IPS DF 4.7 (cell line): ENCODE data around the gene CLEC3B.

Experiments
- DNase-seq: peaks from one replicate; pipeline ENCODE4 v3.0.0-alpha.2; 2013; ENCODE audit warnings: low spot score; ENCODE audit errors: extremely low read depth

Gene CLEC3B

DNA sequence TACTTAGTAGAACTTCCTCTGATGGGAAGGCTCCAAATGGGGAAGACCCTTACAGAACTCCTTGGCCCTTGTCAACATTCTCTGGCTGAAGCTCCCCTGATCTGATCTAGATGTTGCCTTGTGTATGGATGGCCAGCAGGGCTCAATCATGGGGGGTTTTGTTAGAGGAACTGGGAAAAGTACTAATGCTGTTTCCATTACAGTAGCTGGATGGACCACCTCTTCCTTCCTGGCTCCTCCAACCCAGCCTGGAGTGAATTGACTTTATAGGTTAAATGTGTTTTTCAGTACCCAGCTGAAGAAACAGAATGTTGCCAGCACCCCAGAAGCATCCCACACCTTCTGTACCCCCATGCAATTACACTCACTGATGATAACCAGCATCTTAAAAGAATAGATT is 22.7 kb upstream of the CLEC3B start:
- DNase-seq = no peak

DNA sequence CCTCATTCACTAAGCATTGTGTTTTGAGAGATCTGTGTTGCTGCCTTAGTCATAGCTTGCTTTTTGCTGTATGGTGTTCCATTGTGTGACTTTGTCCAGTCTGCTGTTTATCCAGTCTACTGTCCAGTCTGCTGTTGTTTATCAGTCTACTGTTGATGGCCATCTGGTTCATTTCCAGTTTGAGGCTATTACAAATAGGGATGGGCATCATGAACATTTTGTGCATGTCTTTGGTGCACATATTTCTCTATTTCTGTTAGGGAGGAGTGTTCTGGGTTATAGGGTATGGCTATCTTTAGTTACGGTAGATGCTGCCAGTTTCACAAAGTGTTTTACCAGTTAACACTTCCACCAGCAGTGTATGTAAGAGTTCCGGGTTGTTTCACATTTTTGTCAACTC is 22.2 kb upstream of the CLEC3B start:
- DNase-seq = no peak

- DNase-seq = no peak
Observed at GRCh38 chr3:45007091-45007490, 19.0 kb upstream of the CLEC3B start.

- DNase-seq = no peak
Observed at GRCh38 chr3:45008117-45008516, 18.0 kb upstream of the CLEC3B start.

GRCh38 chr3:45009868-45010267 is 16.2 kb upstream of the CLEC3B start:
- no peak for DNase-seq

DNA sequence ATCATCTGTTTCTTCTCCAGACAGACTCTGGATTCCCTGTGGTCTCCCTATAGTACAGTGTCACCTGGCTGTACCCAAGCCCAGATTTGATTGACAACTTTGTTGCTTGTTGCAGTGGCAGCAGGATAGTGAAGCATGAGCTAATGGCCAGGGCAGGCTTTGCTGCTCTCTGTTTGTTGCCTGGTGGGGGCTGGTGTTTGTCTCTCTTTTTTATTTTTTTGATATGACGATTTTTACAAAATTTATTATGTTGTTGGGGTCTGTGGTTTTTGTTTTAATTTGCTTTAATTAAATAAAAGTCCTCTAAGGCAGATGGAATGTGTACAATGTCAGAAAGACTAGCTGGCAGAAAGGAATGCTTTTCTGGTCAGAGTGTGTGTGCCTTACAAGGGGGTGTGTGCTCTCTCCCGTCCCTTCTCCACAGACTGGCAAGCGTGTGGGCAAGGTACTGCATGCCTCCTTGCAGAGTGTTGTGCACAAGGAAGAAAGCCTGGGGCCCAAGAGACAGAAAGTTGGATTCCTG is 15.2 kb upstream of the CLEC3B start:
- DNase-seq = no peak

- DNase-seq = no peak
Observed at GRCh38 chr3:45011756-45012508, 14.2 kb upstream of the CLEC3B start.

- no peak for DNase-seq
Observed at GRCh38 chr3:45012577-45012976, 13.5 kb upstream of the CLEC3B start.

- no peak for DNase-seq
Observed at GRCh38 chr3:45016916-45017315, 9.2 kb upstream of the CLEC3B start.

- no peak for DNase-seq
Observed at GRCh38 chr3:45017821-45018220, 8.3 kb upstream of the CLEC3B start.

- DNase-seq = no peak
Observed at GRCh38 chr3:45020534-45020933, 5.6 kb upstream of the CLEC3B start.

GRCh38 chr3:45021524-45022297 is 4.4 kb upstream of the CLEC3B start:
- DNase-seq = no peak

- DNase-seq = no peak
Observed at GRCh38 chr3:45023675-45024074, 2.4 kb upstream of the CLEC3B start.

DNA sequence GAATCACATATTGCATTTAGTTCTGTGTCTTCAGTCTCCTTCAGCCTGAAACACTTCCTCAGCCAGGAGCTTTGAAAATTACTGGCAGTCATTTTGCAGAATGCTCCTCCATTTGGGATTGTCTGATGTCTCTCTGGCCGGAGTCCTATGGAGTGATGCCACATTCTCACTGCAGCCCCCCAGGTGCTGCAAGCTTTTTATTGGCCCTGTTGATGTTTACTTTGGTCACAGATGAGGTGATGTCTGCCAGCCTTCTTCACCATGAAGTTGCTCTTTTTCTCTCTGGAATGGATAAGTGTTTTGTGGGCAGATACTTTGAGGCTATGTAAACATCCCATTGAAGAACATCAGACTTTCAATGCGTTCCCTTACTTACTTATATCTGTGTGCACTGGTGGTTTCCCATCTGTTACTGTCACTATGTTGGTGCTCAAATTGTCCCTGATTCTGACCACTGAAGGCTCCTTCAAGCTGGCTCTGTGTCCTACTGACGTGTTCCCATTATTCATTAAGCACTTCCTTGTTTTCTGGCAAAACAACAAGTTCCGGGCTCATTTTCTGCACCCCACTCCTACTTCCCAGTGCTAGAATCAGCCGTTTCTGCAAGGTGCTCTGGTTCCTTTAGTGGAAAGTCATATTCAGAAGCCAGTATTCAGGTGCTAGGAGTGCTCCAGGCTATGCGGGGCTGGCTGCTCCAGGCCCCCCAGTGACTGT is 1.4 kb upstream of the CLEC3B start:
- no peak for DNase-seq

DNA sequence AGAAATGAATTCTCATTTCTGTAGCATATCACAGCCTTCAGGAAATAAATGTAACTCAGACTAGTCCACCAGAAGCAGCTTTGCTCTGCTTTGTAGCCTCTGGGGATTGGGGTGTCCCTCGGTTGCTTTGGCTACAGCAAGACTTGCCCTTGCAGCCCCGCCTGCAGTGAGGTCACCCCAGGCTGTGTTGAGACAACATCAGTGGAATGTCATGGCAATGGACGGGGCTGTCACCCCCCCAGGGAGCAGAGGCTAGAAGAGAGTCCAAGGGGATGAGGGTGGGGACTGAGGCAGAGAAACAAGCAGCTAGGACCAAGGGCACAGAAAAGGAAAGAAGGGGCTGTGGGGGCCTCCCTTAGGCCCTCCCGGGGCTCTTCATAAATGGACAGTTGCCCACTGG is 854 bp downstream of the CLEC3B start:
- no peak for DNase-seq

GRCh38 chr3:45027441-45027840 is 1.3 kb downstream of the CLEC3B start:
- no peak for DNase-seq

DNA sequence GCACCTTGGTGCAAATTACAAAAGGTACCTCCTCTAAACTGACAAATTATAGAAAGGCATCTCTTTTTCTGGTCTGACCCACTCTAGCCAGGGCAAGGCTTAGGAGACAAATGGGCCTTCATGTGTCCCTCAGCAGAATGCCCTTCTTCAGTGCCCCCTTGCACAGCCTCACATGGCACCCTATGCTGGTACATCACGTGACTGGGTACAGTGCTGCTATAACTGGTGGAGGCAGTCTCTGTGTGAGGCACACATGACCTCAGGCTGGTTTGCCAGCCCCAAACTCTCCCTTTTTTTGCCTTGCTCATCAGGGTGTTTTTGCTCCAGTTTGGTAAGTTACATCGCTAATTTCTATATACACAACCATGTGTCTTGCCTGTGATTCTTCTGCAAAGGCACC is 3.1 kb downstream of the CLEC3B start:
- DNase-seq = no peak

- DNase-seq = no peak
Observed at GRCh38 chr3:45029661-45030060, 3.6 kb downstream of the CLEC3B start.

DNA sequence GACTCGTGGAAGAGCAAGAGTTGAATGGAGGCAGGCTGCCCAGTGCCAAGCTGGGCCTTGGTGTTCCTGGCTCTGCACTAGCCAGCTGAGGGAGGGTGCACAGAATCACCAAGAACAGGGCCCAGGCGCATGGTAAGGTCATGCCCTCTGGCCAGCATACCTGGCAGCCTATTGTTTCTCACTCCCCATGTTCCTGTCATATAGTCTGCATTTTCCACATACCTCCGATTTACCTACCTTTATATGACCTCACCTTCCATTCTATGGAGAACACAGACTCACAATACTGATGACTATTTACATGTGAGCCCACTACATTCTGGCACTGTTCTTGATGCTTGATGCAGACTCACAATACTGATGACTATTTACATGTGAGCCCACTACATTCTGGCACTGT is 5.4 kb downstream of the CLEC3B start:
- DNase-seq = no peak

DNA sequence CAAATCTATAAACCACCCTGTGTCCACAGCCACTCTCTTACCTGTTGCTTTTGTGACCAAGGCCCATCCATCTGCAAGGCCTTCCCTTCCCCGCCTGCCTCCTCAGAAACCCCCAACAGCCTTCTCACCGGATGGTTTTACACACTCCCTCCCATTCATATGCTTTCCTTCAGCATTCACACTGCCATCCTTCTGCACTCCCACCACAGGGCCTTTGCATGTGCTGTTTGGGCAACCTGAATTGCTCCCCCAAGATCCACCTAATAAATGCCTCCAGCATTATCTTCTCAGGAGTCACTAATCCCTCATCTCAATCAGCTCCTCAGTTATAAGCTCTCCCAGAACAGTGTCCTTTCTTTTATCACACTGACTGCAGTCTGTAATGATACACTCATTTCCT is 6.0 kb downstream of the CLEC3B start:
- no peak for DNase-seq

- no peak for DNase-seq
Observed at GRCh38 chr3:45033791-45034190, 7.7 kb downstream of the CLEC3B start.

DNA sequence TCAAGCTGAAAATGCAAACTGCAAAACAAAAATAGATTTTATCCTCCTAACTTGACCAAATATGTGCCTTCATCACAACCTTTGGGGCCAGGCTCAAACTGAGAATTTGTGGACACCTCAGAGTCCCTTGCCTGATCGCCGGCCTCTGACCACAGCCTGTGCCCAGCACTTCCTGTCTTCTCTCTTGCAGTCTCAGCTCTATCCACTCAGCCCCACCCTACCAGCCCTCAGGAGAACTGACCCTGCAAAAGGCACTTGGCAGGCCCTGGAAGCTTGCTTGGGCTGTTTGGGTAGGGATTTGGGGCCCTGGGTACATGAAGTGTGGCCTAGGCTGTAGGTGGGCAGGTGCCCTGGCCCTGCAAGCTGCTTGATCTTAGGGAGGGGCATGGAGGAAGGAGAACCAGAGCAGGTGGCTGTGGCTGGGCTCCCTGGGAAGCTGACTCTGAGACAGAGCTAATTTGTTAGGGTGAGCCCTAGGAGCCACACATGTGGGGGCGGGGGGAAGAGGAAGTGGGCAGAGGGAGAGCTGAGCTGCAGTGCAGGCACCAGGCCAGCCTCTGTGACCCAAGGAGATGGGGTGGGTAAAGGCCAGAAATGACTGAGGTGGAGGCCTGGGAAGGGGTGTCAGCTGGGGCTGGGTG is 8.6 kb downstream of the CLEC3B start:
- no peak for DNase-seq
